ENCODE measurements around the gene C17orf50. TPM values are rescaled to one million over a fixed set of nuclear protein-coding genes. Genes with fewer than 3 reads are reported as not detected.

C17orf50 gene
- polyA plus RNA-seq, 3 donors = 0.09 to 0.29 TPM; not detected in 1

GRCh38 chr17:35812456-35812855, 51.8 kb downstream of the C17orf50 start:
- no peak for DNase-seq

Other genes with a start within 250 kb of the C17orf50 start
- under 1 TPM; 0.11 to 0.30 (median 0.22) TPM for gene SLFN12L, start 223.2 kb upstream of the C17orf50 start, polyA plus RNA-seq (ENCODE audit: insufficient read length in 3 of 3)
- under 1 TPM; 0.12 to 0.22 (median 0.17) TPM for gene SLFN14, start 200.1 kb upstream of the C17orf50 start, polyA plus RNA-seq (ENCODE audit: insufficient read length in 3 of 3)
- 10 to 100 TPM; 10.3 to 11.5 (median 11.0) TPM for gene PEX12, start 182.3 kb upstream of the C17orf50 start, polyA plus RNA-seq (ENCODE audit: insufficient read length in 3 of 3)
- 100 to 1,000 TPM; 120 to 137 (median 127) TPM for gene AP2B1, start 173.6 kb upstream of the C17orf50 start, polyA plus RNA-seq (ENCODE audit: insufficient read length in 3 of 3)
- gene RASL10B, start 29.2 kb upstream of the C17orf50 start, polyA plus RNA-seq (ENCODE audit: insufficient read length in 3 of 3) = 10 to 100 TPM; 12.4 to 17.1 (median 16.1) TPM
- under 1 TPM; 0.03 to 0.13 (median 0.07) TPM for gene GAS2L2, start 7.6 kb upstream of the C17orf50 start, polyA plus RNA-seq (ENCODE audit: insufficient read length in 3 of 3)
- 1 to 10 TPM; 1.7 to 3.2 (median 2.0) TPM for gene MMP28, start 34.8 kb downstream of the C17orf50 start, polyA plus RNA-seq (ENCODE audit: insufficient read length in 3 of 3)
- 100 to 1,000 TPM; 208 to 284 (median 226) TPM for gene TAF15, start 48.6 kb downstream of the C17orf50 start, polyA plus RNA-seq (ENCODE audit: insufficient read length in 3 of 3)
- under 1 TPM; 0.06 to 0.61 (median 0.16) TPM for gene HEATR9, start 108.0 kb downstream of the C17orf50 start, polyA plus RNA-seq (ENCODE audit: insufficient read length in 3 of 3)
- gene CCL5, start 119.5 kb downstream of the C17orf50 start, polyA plus RNA-seq (ENCODE audit: insufficient read length in 3 of 3) = 1 to 10 TPM in 2 of 3 donors, under 1 TPM in 1; 0.96 to 1.4 (median 1.4) TPM
- 1 to 10 TPM; 2.5 to 4.0 (median 3.6) TPM for gene RDM1, start 169.9 kb downstream of the C17orf50 start, polyA plus RNA-seq (ENCODE audit: insufficient read length in 3 of 3)
- gene LYZL6, start 182.8 kb downstream of the C17orf50 start, polyA plus RNA-seq (ENCODE audit: insufficient read length in 3 of 3) = not detected
- gene CCL16, start 220.6 kb downstream of the C17orf50 start, polyA plus RNA-seq (ENCODE audit: insufficient read length in 3 of 3) = under 1 TPM; 0.17 to 0.42 (median 0.30) TPM
- 10 to 100 TPM; 18.3 to 23.1 (median 22.1) TPM for gene CCL14, start 225.8 kb downstream of the C17orf50 start, polyA plus RNA-seq (ENCODE audit: insufficient read length in 3 of 3)
- 10 to 100 TPM in 1 of 3 donors, 1 to 10 TPM in 2; 5.2 to 10.5 (median 6.9) TPM for gene CCL15, start 240.7 kb downstream of the C17orf50 start, polyA plus RNA-seq (ENCODE audit: insufficient read length in 3 of 3)

Data from renal pelvis (tissue), 4 donors.